Endothelial cell (in vitro differentiated cells): ENCODE data around the gene KAZN. TPM values are rescaled to one million over a fixed set of nuclear protein-coding genes. Genes with fewer than 3 reads are reported as not detected.

ENCODE experiments used
- DNase-seq: peaks from one replicate; pipeline ENCODE4 v3.0.0; 2021; ENCODE audit warnings: low spot score
- H3K27ac Mint-ChIP-seq: one replicate; pipeline ENCODE4 v1.8.0; 2021; ENCODE audit warnings: mixed read lengths, inconsistent platforms; ENCODE audit not compliant: unreplicated experiment
- H3K27me3 Mint-ChIP-seq: one replicate; pipeline ENCODE4 v1.8.0; 2021; ENCODE audit warnings: mild to moderate bottlenecking, moderate library complexity, mixed read lengths, inconsistent platforms; ENCODE audit not compliant: unreplicated experiment
- H3K36me3 Mint-ChIP-seq: one replicate; pipeline ENCODE4 v1.8.0; 2021; ENCODE audit warnings: mild to moderate bottlenecking, low read depth, mixed read lengths, inconsistent platforms; ENCODE audit not compliant: unreplicated experiment
- H3K4me1 Mint-ChIP-seq: one replicate; pipeline ENCODE4 v1.8.0; 2021; ENCODE audit warnings: mild to moderate bottlenecking, mixed read lengths, inconsistent platforms; ENCODE audit not compliant: unreplicated experiment
- H3K4me3 Mint-ChIP-seq: one replicate; pipeline ENCODE4 v1.8.0; 2021; ENCODE audit warnings: mild to moderate bottlenecking, mixed read lengths, inconsistent platforms; ENCODE audit not compliant: unreplicated experiment
- H3K9me3 Mint-ChIP-seq: one replicate; pipeline ENCODE4 v1.8.0; 2021; ENCODE audit warnings: mixed read lengths, inconsistent platforms; ENCODE audit not compliant: unreplicated experiment
- CTCF ChIP-seq: fragments of 200-600 bp; sonication (generic); IDR thresholded peaks from one replicate; pipeline ENCODE4 v1.5.0; 2021; ENCODE audit warnings: antibody characterized with exemption; ENCODE audit not compliant: unreplicated experiment
- total RNA-seq: library from RNA; stranded (reverse); fragmentation: NEBNext Ultra II Directional; extraction: Animal tissue kit (Norgen Biotek cat#: 25700); gene quantifications from one replicate; pipeline ENCODE4 v1.2.1, GENCODE V29; 2021; ENCODE audit not compliant: unreplicated experiment

Gene KAZN
- total RNA-seq, 1 donor from 2014 or later = 10.1 TPM

GRCh38 chr1:14567903-14568302 lies 30.6 kb upstream of the KAZN start:
- TF ChIP-seq CTCF = no peak
- Mint-ChIP-seq H3K36me3 (no peaks in the 10 kb centered on the region), H3K9me3 (no peaks in the 10 kb centered on the region), H3K4me3 (no peak overlapping the region), H3K27ac (no peak overlapping the region), H3K4me1 (no peaks in the 10 kb centered on the region), H3K27me3 (no peaks in the 10 kb centered on the region)
- DNase-seq = no peak

- H3K9me3 Mint-ChIP-seq = no peaks in the 10 kb centered on the region
- no peak for TF ChIP-seq CTCF
- no peaks in the 10 kb centered on the region for H3K27me3 Mint-ChIP-seq
- no peaks in the 10 kb centered on the region for H3K36me3 Mint-ChIP-seq
- no peak overlapping the region for H3K4me3 Mint-ChIP-seq
- no peak for DNase-seq
- H3K4me1 Mint-ChIP-seq = no peaks in the 10 kb centered on the region
- no peak overlapping the region for H3K27ac Mint-ChIP-seq
These were observed 29.6 kb upstream of the KAZN start for GRCh38 chr1:14568716-14569355.

GRCh38 chr1:14570514-14570913 lies 28.0 kb upstream of the KAZN start:
- Mint-ChIP-seq H3K4me1 (no peaks in the 10 kb centered on the region), H3K27me3 (no peaks in the 10 kb centered on the region), H3K9me3 (no peaks in the 10 kb centered on the region), H3K27ac (no peak overlapping the region), H3K36me3 (no peaks in the 10 kb centered on the region), H3K4me3 (no peak overlapping the region)
- no peak for DNase-seq
- no peak for TF ChIP-seq CTCF

- H3K27ac Mint-ChIP-seq = no peak overlapping the region
- no peaks in the 10 kb centered on the region for H3K36me3 Mint-ChIP-seq
- no peaks in the 10 kb centered on the region for H3K9me3 Mint-ChIP-seq
- TF ChIP-seq CTCF = peak; percentile 53
- H3K4me3 Mint-ChIP-seq = no peak overlapping the region
- peak; percentile 56 for DNase-seq
- H3K4me1 Mint-ChIP-seq = no peaks in the 10 kb centered on the region
- no peaks in the 10 kb centered on the region for H3K27me3 Mint-ChIP-seq
These were observed 26.4 kb upstream of the KAZN start for GRCh38 chr1:14571810-14572767.

GRCh38 chr1:14572861-14573260 lies 25.6 kb upstream of the KAZN start:
- no peak overlapping the region for H3K27ac Mint-ChIP-seq
- no peaks in the 10 kb centered on the region for H3K9me3 Mint-ChIP-seq
- no peak for DNase-seq
- no peaks in the 10 kb centered on the region for H3K36me3 Mint-ChIP-seq
- no peak for TF ChIP-seq CTCF
- H3K4me3 Mint-ChIP-seq = no peak overlapping the region
- no peaks in the 10 kb centered on the region for H3K4me1 Mint-ChIP-seq
- H3K27me3 Mint-ChIP-seq = no peaks in the 10 kb centered on the region
